Fibroblast of pulmonary artery (primary cell): ENCODE data around the gene FAM13B.

Experiments
- DNase-seq: peaks from one replicate; pipeline ENCODE4 v3.0.0-alpha.2; 2010; ENCODE audit warnings: low read depth
- H3K4me3 ChIP-seq: replicated peaks from 2 replicates; pipeline ENCODE4 v1.5.1; 2011; ENCODE audit warnings: low read depth, mild to moderate bottlenecking, control low read depth, low read length, moderate library complexity
- CTCF ChIP-seq: IDR thresholded peaks from 2 replicates; pipeline ENCODE4 v1.5.1; 2011; ENCODE audit warnings: mild to moderate bottlenecking, control low read depth, low read length, inconsistent platforms; ENCODE audit errors: missing control alignments

The FAM13B gene

DNA sequence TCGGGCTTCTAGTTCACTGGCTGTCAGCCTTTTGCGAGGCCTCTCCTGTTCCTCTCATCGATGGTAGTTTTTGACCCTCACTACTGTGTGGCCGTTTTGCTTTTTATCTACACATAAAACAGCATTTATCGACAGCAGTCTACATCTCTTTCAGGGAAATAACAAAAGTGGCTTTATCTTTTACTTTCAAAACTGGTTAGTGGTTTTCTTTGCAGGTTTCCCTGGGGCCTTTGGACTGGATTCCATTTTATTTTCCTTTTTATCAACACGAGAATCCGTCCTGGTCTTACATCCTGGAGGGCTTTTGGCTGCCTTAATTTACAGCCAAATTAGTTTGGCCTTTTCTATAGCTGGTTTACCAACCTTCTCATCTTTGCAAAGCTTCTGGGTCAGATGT is 144.4 kb downstream of the FAM13B start:
- DNase-seq = no peak
- peak overlapping the region; percentile 50 for H3K4me3 ChIP-seq
- no peak for TF ChIP-seq CTCF
